ENCODE results near the gene HECTD1. TPM values are rescaled to one million over a fixed set of nuclear protein-coding genes. Genes with fewer than 3 reads are reported as not detected.

The HECTD1 gene
- total and polyA plus RNA-seq, 10 of the 15 experiments (the other 5 are each of a cell fraction or from before 2014, with no cell fraction given), result 27.3 to 116 (median 57.7) TPM

- TF ChIP-seq ZBTB11 (CRISPR knock-in tag; IDR thresholded peaks at IDR 0.05) (no peak), ZBTB40 (IDR thresholded peaks at IDR 0.05; ENCODE audit: borderline replicate concordance) (no peak)
Observed at GRCh38 chr14:31122098-31122611, 85.4 kb downstream of the HECTD1 start (continued).

GRCh38 chr14:31118892-31119291, 88.7 kb downstream of the HECTD1 start:
- BruUV-seq (replicated peaks), result no TSS peak
- no peaks in the 10 kb centered on the region for H4K20me1 ChIP-seq (ENCODE audit: control insufficient read depth, insufficient read depth)
- RAD21 ChIA-PET (ENCODE audit: unreplicated experiment), result no interaction called here
- in situ Hi-C loops (cut with MboI), result no loop called here
- H3K79me2 ChIP-seq (ENCODE audit: control insufficient read depth, insufficient read depth, low read length), result no peaks in the 10 kb centered on the region
- no peaks in the 10 kb centered on the region for H3K4me1 ChIP-seq (ENCODE audit: control insufficient read depth, insufficient read depth, low read length)
- WGBS (ENCODE audit: insufficient coverage, insufficient replicate concordance, low lambda C conversion rate, missing lambda C conversion rate), result 100% methylated on average over 3 of the region's 3 CpGs
- peaks cover 5 to 43% of the 10 kb centered on the region in 2 experiments for H3K36me3 ChIP-seq (ENCODE audit: control insufficient read depth in 2 of 2, insufficient read depth in 2 of 2, low read length in 1 of 2)
- H3K27ac ChIP-seq (ENCODE audit: control insufficient read depth, insufficient read depth), result no peak overlapping the region
- H3K27me3 ChIP-seq (replicated peaks in 1 of 2; ENCODE audit: control insufficient read depth in 2 of 2, insufficient read depth in 2 of 2, low read length in 1 of 2), result no peaks in the 10 kb centered on the region
- H3K9ac ChIP-seq (ENCODE audit: control insufficient read depth, insufficient read depth, low read length), result no peak overlapping the region
- no peak overlapping the region for H2AFZ ChIP-seq (ENCODE audit: control insufficient read depth, low read depth, low read length)
- ATAC-seq (no peak), FAIRE-seq (no peak), DNase-seq (ENCODE audit: low read depth, low spot score) (no peak)
- CTCF ChIA-PET, result no interaction called here
- intact Hi-C loops (cut with micrococcal nuclease; ENCODE audit: unreplicated experiment), result no loop called here
- TF ChIP-seq, protein P1, sequence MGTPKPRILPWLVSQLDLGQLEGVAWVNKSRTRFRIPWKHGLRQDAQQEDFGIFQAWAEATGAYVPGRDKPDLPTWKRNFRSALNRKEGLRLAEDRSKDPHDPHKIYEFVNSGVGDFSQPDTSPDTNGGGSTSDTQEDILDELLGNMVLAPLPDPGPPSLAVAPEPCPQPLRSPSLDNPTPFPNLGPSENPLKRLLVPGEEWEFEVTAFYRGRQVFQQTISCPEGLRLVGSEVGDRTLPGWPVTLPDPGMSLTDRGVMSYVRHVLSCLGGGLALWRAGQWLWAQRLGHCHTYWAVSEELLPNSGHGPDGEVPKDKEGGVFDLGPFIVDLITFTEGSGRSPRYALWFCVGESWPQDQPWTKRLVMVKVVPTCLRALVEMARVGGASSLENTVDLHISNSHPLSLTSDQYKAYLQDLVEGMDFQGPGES (IDR thresholded peaks at IDR 0.05), result no peak
- no peak for TF ChIP-seq NRF1 (conservative IDR thresholded peaks at IDR 0.05; ENCODE audit: low read depth, low read length)
- TF ChIP-seq ZNF592 (IDR thresholded peaks at IDR 0.05), result no peak
- no peaks in the 10 kb centered on the region for H3K9me3 ChIP-seq (replicated peaks; ENCODE audit: control insufficient read depth, insufficient read depth, low read length)
- no peak overlapping the region for H3K4me3 ChIP-seq
- SMC1A ChIA-PET (ENCODE audit: uncharacterized antibody, unreplicated experiment), result interaction anchor here (2.0 kb wide), 1 partner anchor 11 kb away, joined by 5 read pairs; no protein-coding TSS in a partner anchor
- no peak overlapping the region for H3K4me2 ChIP-seq (ENCODE audit: control insufficient read depth, insufficient read depth)
- POLR2A ChIA-PET, result interaction anchor here (0.6 kb wide), 1 partner anchor 93 kb away, joined by 3 read pairs; no protein-coding TSS in a partner anchor
